NCI-H1694 treated with DMSO at 0.1 percent for 48 hours (cell line): ENCODE data around the gene NR5A2.
"Not testable (repeated sequence)": the region's sequence is repeated elsewhere in the genome, so short reads cannot be mapped to it uniquely, and the experiment has no call there.

Source experiments
- DNase-seq: peaks from one replicate; lab custom pipeline; 2025; lab: John Stamatoyannopoulos, UW

NR5A2 gene

GRCh38 chr1:200163911-200164310 lies 136.4 kb downstream of the NR5A2 start:
- no peak for DNase-seq

- no peak for DNase-seq
Measured at GRCh38 chr1:200165493-200166220, 138.1 kb downstream of the NR5A2 start.

GRCh38 chr1:200166411-200166810 lies 138.9 kb downstream of the NR5A2 start:
- no peak for DNase-seq

- no peak for DNase-seq
Measured at GRCh38 chr1:200168926-200169325, 141.4 kb downstream of the NR5A2 start.

- no peak for DNase-seq
Measured at GRCh38 chr1:200172311-200172710, 144.8 kb downstream of the NR5A2 start.

GRCh38 chr1:200173097-200173618 lies 145.6 kb downstream of the NR5A2 start:
- peak; percentile 59 for DNase-seq

- DNase-seq, result no peak
Measured at GRCh38 chr1:200174525-200175295, 147.2 kb downstream of the NR5A2 start.

- DNase-seq, result no peak
Measured at GRCh38 chr1:200176181-200176580, 148.7 kb downstream of the NR5A2 start.

GRCh38 chr1:200176798-200177197 lies 149.3 kb downstream of the NR5A2 start:
- no peak for DNase-seq

GRCh38 chr1:200178340-200178739 lies 150.8 kb downstream of the NR5A2 start:
- no peak for DNase-seq

- DNase-seq, result no peak
Measured at GRCh38 chr1:200179126-200179780, 151.7 kb downstream of the NR5A2 start.

GRCh38 chr1:200179781-200180160 lies 152.3 kb downstream of the NR5A2 start:
- DNase-seq, result no peak

GRCh38 chr1:200180821-200181220 lies 153.3 kb downstream of the NR5A2 start:
- DNase-seq, result no peak

GRCh38 chr1:200181861-200182260 lies 154.4 kb downstream of the NR5A2 start:
- DNase-seq, result no peak

GRCh38 chr1:200182701-200183100 lies 155.2 kb downstream of the NR5A2 start:
- DNase-seq, result no peak

GRCh38 chr1:200183637-200184036 lies 156.1 kb downstream of the NR5A2 start:
- DNase-seq, result no peak

- DNase-seq, result no peak
Measured at GRCh38 chr1:200184196-200184595, 156.7 kb downstream of the NR5A2 start.

- not testable (repeated sequence) for DNase-seq
Measured at GRCh38 chr1:200185191-200185590, 157.7 kb downstream of the NR5A2 start.

GRCh38 chr1:200187332-200187731 lies 159.8 kb downstream of the NR5A2 start:
- not testable (repeated sequence) for DNase-seq

- DNase-seq, result no peak
Measured at GRCh38 chr1:200191993-200192392, 164.5 kb downstream of the NR5A2 start.

- DNase-seq, result no peak
Measured at GRCh38 chr1:200194477-200194876, 167.0 kb downstream of the NR5A2 start.

- no peak for DNase-seq
Measured at GRCh38 chr1:200198236-200198635, 170.7 kb downstream of the NR5A2 start.
